Endometrial microvascular endothelial cells (primary cell): ENCODE measurements around the gene HELZ2. TPM values are rescaled to one million over a fixed set of nuclear protein-coding genes. Genes with fewer than 3 reads are reported as not detected.
"Not testable (repeated sequence)": the region's sequence is repeated elsewhere in the genome, so short reads cannot be mapped to it uniquely, and the experiment has no call there.

ENCODE experiments used
- in situ Hi-C: cut with HindIII; loops from 2 replicates; pipeline ENCODE4 v1.10.0; 2017; ENCODE audit warnings: low sequenced_read_pairs, low pct_unique_long_range_greater_than_20kb; ENCODE audit errors: inconsistent ontology term
- total RNA-seq: library from RNA; depleted of rRNA; stranded (reverse); fragments of >200 nt; gene quantifications from one replicate; pipeline ENCODE4 v1.2.3, GENCODE V29; 2015; ENCODE audit errors: inconsistent ontology term

Gene HELZ2
- total RNA-seq: 61.5 TPM

GRCh38 chr20:63574156-63574828, at the start of gene HELZ2:
TSS of gene HELZ2 (minus strand) at chr20:63574239. CDS start at chr20:63572385, 1,854 bp downstream.
- in situ Hi-C loops: no loop called here

- in situ Hi-C loops: no loop called here
Measured at GRCh38 chr20:63622732-63623131, 48.7 kb upstream of the HELZ2 start.

GRCh38 chr20:63622096-63622495, 48.1 kb upstream of the HELZ2 start:
- in situ Hi-C loops: no loop called here

GRCh38 chr20:63620991-63621390, 47.0 kb upstream of the HELZ2 start:
- in situ Hi-C loops: no loop called here

GRCh38 chr20:63619505-63619904, 45.5 kb upstream of the HELZ2 start:
- in situ Hi-C loops: no loop called here

GRCh38 chr20:63619086-63619485, 45.0 kb upstream of the HELZ2 start:
- in situ Hi-C loops: no loop called here

GRCh38 chr20:63618291-63618980, 44.4 kb upstream of the HELZ2 start:
- in situ Hi-C loops: no loop called here

- in situ Hi-C loops: no loop called here
Measured at GRCh38 chr20:63617876-63618265, 43.8 kb upstream of the HELZ2 start.

GRCh38 chr20:63617092-63617875, 43.2 kb upstream of the HELZ2 start:
- in situ Hi-C loops: no loop called here

- in situ Hi-C loops: not testable (repeated sequence)
Measured at GRCh38 chr20:63613863-63614594, 40.0 kb upstream of the HELZ2 start.

- in situ Hi-C loops: no loop called here
Measured at GRCh38 chr20:63612276-63612931, 38.4 kb upstream of the HELZ2 start.

- in situ Hi-C loops: no loop called here
Measured at GRCh38 chr20:63611646-63612045, 37.6 kb upstream of the HELZ2 start.

GRCh38 chr20:63610581-63611435, 36.8 kb upstream of the HELZ2 start:
- in situ Hi-C loops: no loop called here

GRCh38 chr20:63606686-63607085, 32.6 kb upstream of the HELZ2 start:
- in situ Hi-C loops: no loop called here

- in situ Hi-C loops: no loop called here
Measured at GRCh38 chr20:63602321-63602720, 28.3 kb upstream of the HELZ2 start.

GRCh38 chr20:63601679-63602078, 27.6 kb upstream of the HELZ2 start:
- in situ Hi-C loops: not testable (repeated sequence)

- in situ Hi-C loops: no loop called here
Measured at GRCh38 chr20:63599396-63600050, 25.5 kb upstream of the HELZ2 start.
